Measurements from ENCODE around the gene WDR87.

- TF ChIP-seq EZH2 (IDR thresholded peaks at IDR 0.05; ENCODE audit: borderline replicate concordance, control insufficient read depth, low read depth, low read length) (no peak), CREB1 (IDR thresholded peaks at IDR 0.05; ENCODE audit: low read depth) (no peak), YBX1 (IDR thresholded peaks at IDR 0.05) (no peak), ATF7 (IDR thresholded peaks at IDR 0.05; ENCODE audit: low read depth) (no peak), REST (IDR thresholded peaks at IDR 0.05; ENCODE audit: low read depth, low read length) (no peak), NR2C2 (IDR thresholded peaks at IDR 0.05; ENCODE audit: borderline replicate concordance, control insufficient read depth, insufficient read length, low read depth) (no peak), SKIL (IDR thresholded peaks at IDR 0.05; ENCODE audit: low read depth, poor library complexity, severe bottlenecking) (no peak), POLR2AphosphoS5 (IDR thresholded peaks at IDR 0.05; ENCODE audit: low read length) (no peak), RBBP5 (conservative IDR thresholded peaks at IDR 0.05) (no peak), TCF12 (IDR thresholded peaks at IDR 0.05; ENCODE audit: low read depth, low read length) (no peak)
- TF ChIP-seq, protein P1, sequence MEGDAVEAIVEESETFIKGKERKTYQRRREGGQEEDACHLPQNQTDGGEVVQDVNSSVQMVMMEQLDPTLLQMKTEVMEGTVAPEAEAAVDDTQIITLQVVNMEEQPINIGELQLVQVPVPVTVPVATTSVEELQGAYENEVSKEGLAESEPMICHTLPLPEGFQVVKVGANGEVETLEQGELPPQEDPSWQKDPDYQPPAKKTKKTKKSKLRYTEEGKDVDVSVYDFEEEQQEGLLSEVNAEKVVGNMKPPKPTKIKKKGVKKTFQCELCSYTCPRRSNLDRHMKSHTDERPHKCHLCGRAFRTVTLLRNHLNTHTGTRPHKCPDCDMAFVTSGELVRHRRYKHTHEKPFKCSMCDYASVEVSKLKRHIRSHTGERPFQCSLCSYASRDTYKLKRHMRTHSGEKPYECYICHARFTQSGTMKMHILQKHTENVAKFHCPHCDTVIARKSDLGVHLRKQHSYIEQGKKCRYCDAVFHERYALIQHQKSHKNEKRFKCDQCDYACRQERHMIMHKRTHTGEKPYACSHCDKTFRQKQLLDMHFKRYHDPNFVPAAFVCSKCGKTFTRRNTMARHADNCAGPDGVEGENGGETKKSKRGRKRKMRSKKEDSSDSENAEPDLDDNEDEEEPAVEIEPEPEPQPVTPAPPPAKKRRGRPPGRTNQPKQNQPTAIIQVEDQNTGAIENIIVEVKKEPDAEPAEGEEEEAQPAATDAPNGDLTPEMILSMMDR (IDR thresholded peaks at IDR 0.05 in 2 of 3, conservative IDR thresholded peaks at IDR 0.05 in 1 of 3; ENCODE audit: control insufficient read depth in 2 of 3, extremely low read depth in 1 of 3, insufficient read depth in 1 of 3, low read depth in 3 of 3, low read length in 3 of 3) = no peak
These were observed 14.4 kb upstream of the WDR87 start for GRCh38 chr19:37920591-37921450.
